T-cell (primary cell): ENCODE data around the gene DEAF1. TPM values are rescaled to one million over a fixed set of nuclear protein-coding genes. Genes with fewer than 3 reads are reported as not detected.

Source experiments
- ATAC-seq, 4 experiments: fragments of 200-7000 bp in 3 of 4; fragments of 150-1000 bp in 1 of 4; cut with Tn5 transposase; replicated peaks in 1 of 4; 1 replicate in 3 of 4; 2 replicates in 1 of 4; pipeline ENCODE4 v1.10.0; 2021; ENCODE audit warnings: moderate library complexity in 3 of 4, mild to moderate bottlenecking in 2 of 4, moderate number of reproducible peaks in 1 of 4
- CTCF ChIA-PET, 2 donors: fragments of 300-600 bp; sonication (Branson Sonifier 250); formaldehyde crosslinking; loops; one replicate each; lab custom pipeline; 2022; ENCODE audit warnings: antibody characterized with exemption in 2 of 2; lab: Charles Lee
- POLR2A ChIA-PET, 2 donors: fragments of 300-600 bp; sonication (Branson Sonifier 250); formaldehyde crosslinking; loops; one replicate each; lab custom pipeline; 2022; ENCODE audit warnings: antibody characterized with exemption in 2 of 2; lab: Charles Lee
- DNase-seq, 35 experiments: peaks; one replicate each; pipeline versions ENCODE4 v3.0.0 to v3.0.0-alpha.2; 2013 to 2023
- H3K27ac ChIP-seq: one replicate; pipeline ENCODE4 v1.5.1; 2013; ENCODE audit warnings: low read length
- H3K27me3 ChIP-seq, 2 experiments: replicated peaks in 1 of 2; 1 replicate in 1 of 2; 2 replicates in 1 of 2; pipeline versions ENCODE4 v1.6.1 to v1.7.0; 2013; ENCODE audit warnings: low read length in 1 of 2, mixed read lengths in 1 of 2; ENCODE audit not compliant: control insufficient read depth in 2 of 2, insufficient read depth in 2 of 2; ENCODE audit errors: extremely low read depth in 1 of 2
- H3K36me3 ChIP-seq, 2 donors: 1 replicate in 1 of 2; 2 replicates in 1 of 2; pipeline versions ENCODE4 v1.6.1 to v1.7.0; 2013; ENCODE audit warnings: low read length in 1 of 2; ENCODE audit not compliant: control insufficient read depth in 2 of 2, insufficient read depth in 1 of 2; ENCODE audit errors: extremely low read depth in 1 of 2
- H3K4me1 ChIP-seq, 2 experiments: 1 replicate in 1 of 2; 2 replicates in 1 of 2; pipeline versions ENCODE4 v1.6.1 to v1.7.0; 2013; ENCODE audit warnings: low read length in 2 of 2, mixed read lengths in 1 of 2; ENCODE audit not compliant: insufficient read depth in 2 of 2, control insufficient read depth in 1 of 2; ENCODE audit errors: extremely low read depth in 1 of 2
- H3K4me3 ChIP-seq, 2 donors: 1 replicate in 1 of 2; 2 replicates in 1 of 2; pipeline versions ENCODE4 v1.5.1 to v1.7.0; 2013; ENCODE audit warnings: mild to moderate bottlenecking in 2 of 2, low read length in 1 of 2, moderate library complexity in 1 of 2; ENCODE audit not compliant: control insufficient read depth in 1 of 2; ENCODE audit errors: extremely low read depth in 1 of 2
- H3K9me3 ChIP-seq: 2 replicates; pipeline ENCODE4 v1.7.0; 2013
- H3K27ac Mint-ChIP-seq, 2 donors: one replicate each; pipeline ENCODE4 v1.8.0; 2020 to 2021; ENCODE audit warnings: mild to moderate bottlenecking in 2 of 2, mixed read lengths in 2 of 2
- H3K27me3 Mint-ChIP-seq, 2 donors: one replicate each; pipeline ENCODE4 v1.8.0; 2021 to 2022; ENCODE audit warnings: mixed read lengths in 2 of 2
- H3K36me3 Mint-ChIP-seq: one replicate; pipeline ENCODE4 v1.8.0; 2021; ENCODE audit warnings: mixed read lengths
- H3K4me1 Mint-ChIP-seq, 3 donors: one replicate each; pipeline ENCODE4 v1.8.0; 2020 to 2022; ENCODE audit warnings: mixed read lengths in 3 of 3, mild to moderate bottlenecking in 1 of 3
- H3K4me3 Mint-ChIP-seq, 3 donors: one replicate each; pipeline ENCODE4 v1.8.0; 2020 to 2022; ENCODE audit warnings: mild to moderate bottlenecking in 3 of 3, mixed read lengths in 3 of 3, moderate library complexity in 3 of 3
- H3K9me3 Mint-ChIP-seq, 3 donors: one replicate each; pipeline ENCODE4 v1.8.0; 2020 to 2022; ENCODE audit warnings: mixed read lengths in 3 of 3
- WGBS: methylation state at CpG from one replicate; pipeline ENCODE4 v1.1.5; 2013; ENCODE audit warnings: missing lambda C conversion rate; ENCODE audit not compliant: insufficient coverage; 5-methylcytosine and 5-hydroxymethylcytosine counted together
- total RNA-seq, 35 experiments: library from RNA in 6 of 35; stranded (reverse) in 6 of 35; fragments of 120-200 nt in 1 of 35; gene quantifications; one replicate each; pipeline versions ENCODE4 v1.2.1 to v1.2.4 and lab custom pipeline; 2013 to 2026

Gene DEAF1
- total RNA-seq, 5 donors from 2014 or later (not counting 1 experiment from before 2014, with no cell fraction given) = 55.8 to 121 (median 57.3) TPM

DNA sequence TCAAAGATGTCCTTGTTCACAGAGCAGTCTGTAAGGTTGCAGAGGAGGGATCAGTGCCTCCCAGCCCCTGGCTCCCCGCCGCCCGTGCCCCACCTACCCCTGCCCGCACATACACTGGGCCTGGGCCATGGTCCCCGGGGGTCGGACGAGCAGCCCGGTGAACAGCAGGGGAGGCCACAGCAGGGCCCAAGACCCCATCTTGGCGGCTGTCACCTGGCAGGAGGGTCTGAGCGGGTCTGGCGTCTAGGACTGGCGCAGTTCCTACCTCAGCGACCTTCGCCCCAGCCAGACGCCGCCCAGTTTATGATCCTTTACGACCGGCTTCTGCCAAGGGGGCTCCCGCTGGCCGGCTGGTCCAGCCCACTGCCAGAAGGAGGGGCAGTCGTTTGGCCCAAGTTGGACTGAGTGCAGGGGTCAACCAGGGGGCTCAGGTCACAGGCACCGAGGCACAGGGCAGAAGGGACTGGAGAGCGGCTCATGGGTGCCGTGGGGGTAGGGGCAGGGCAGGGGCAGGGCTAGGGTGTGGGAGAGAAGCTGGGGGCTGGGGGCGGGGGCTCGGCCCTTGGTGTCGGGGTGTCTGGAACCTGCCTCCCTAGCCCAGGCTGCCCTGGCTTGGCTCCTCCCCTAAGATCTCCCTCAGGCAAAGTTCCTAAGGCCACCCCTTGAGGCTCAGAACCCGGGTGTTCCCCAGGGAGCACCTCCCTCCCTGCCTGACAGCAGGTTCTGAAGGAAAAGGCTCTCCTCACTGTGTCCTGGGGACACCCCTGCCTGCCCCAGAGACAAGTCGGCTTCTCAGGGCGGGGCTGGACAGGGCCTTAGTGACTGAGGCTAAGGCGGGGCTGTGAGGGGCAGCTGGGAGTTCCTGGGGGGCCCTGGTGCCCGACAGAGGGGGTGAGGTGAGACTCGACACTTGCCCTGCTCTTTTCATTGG, 70.1 kb downstream of the DEAF1 start, which contains the start of gene CDHR5:
Gene CDHR5, minus strand, starts transcription at position 251 of the 931 bp plus-strand sequence. Its CDS starts 53 bp downstream, at position 198.
- Mint-ChIP-seq H3K9me3 (no peaks in the 10 kb centered on the region), H3K4me3 (no peak within 1 kb of the TSS), H3K36me3 (no peaks in the 10 kb centered on the region), H3K4me1 (peaks cover 19 to 21% (median 20%) of the 10 kb centered on the region in 3 donors), H3K27ac (no peak within 1 kb of the TSS), H3K27me3 (peaks cover 22 to 33% of the 10 kb centered on the region in 2 donors)
- H3K27me3 ChIP-seq = peaks cover 0 to 64% of the 10 kb centered on the region in 2 experiments
- no peak for DNase-seq
- no peak for ATAC-seq
- H3K4me1 ChIP-seq = peaks cover 6 to 20% of the 10 kb centered on the region in 2 experiments
- H3K36me3 ChIP-seq = no peaks in the 10 kb centered on the region
- H3K27ac ChIP-seq = no peak within 1 kb of the TSS
- H3K4me3 ChIP-seq = no peak within 1 kb of the TSS
- H3K9me3 ChIP-seq = no peaks in the 10 kb centered on the region
- WGBS = 93% methylated on average over 27 of the region's 33 CpGs
- CTCF ChIA-PET = no interaction called here
- POLR2A ChIA-PET = no interaction called here

GRCh38 chr11:623999-624704, 70.9 kb downstream of the DEAF1 start:
- ATAC-seq (no peak), DNase-seq (no peak)
- Mint-ChIP-seq H3K4me1 (peaks cover 14 to 16% (median 14%) of the 10 kb centered on the region in 3 donors), H3K27me3 (peaks cover 18 to 28% of the 10 kb centered on the region in 2 donors), H3K4me3 (no peak overlapping the region), H3K36me3 (no peaks in the 10 kb centered on the region), H3K9me3 (no peaks in the 10 kb centered on the region), H3K27ac (no peak overlapping the region)
- Histone ChIP-seq H3K4me1 (peaks cover 4 to 18% of the 10 kb centered on the region in 2 experiments), H3K4me3 (no peak overlapping the region), H3K9me3 (no peaks in the 10 kb centered on the region), H3K36me3 (no peaks in the 10 kb centered on the region), H3K27me3 (peaks cover 0 to 61% of the 10 kb centered on the region in 2 experiments), H3K27ac (no peak overlapping the region)
- CTCF ChIA-PET = no interaction called here
- POLR2A ChIA-PET = no interaction called here
- 88% methylated on average over 25 of the region's 25 CpGs for WGBS

- Histone ChIP-seq H3K27me3 (peaks cover 0 to 59% of the 10 kb centered on the region in 2 experiments), H3K9me3 (no peaks in the 10 kb centered on the region), H3K27ac (no peak overlapping the region), H3K36me3 (no peaks in the 10 kb centered on the region), H3K4me3 (no peak overlapping the region), H3K4me1 (peaks cover 1 to 10% of the 10 kb centered on the region in 2 experiments)
- ATAC-seq (no peak), DNase-seq (no peak)
- Mint-ChIP-seq H3K36me3 (no peaks in the 10 kb centered on the region), H3K27me3 (peaks cover 13 to 21% of the 10 kb centered on the region in 2 donors), H3K9me3 (no peaks in the 10 kb centered on the region), H3K4me3 (no peak overlapping the region), H3K27ac (no peak overlapping the region), H3K4me1 (peaks cover 6 to 8% (median 7%) of the 10 kb centered on the region in 3 donors)
- POLR2A ChIA-PET = no interaction called here
- CTCF ChIA-PET = interaction anchor here in 1 of 2 donors (0.6 kb wide), 1 partner anchor 117 kb away, joined by 3 read pairs; no protein-coding TSS in a partner anchor
- WGBS = 88% methylated on average over 7 of the region's 15 CpGs
Observed at GRCh38 chr11:623349-623869, 71.6 kb downstream of the DEAF1 start.

- Histone ChIP-seq H3K4me1 (peaks cover 0 to 10% of the 10 kb centered on the region in 2 experiments), H3K9me3 (no peaks in the 10 kb centered on the region), H3K27ac (no peak overlapping the region), H3K4me3 (no peak overlapping the region), H3K36me3 (no peaks in the 10 kb centered on the region), H3K27me3 (peaks cover 0 to 48% of the 10 kb centered on the region in 2 experiments)
- no peak overlapping the region for H3K4me3 Mint-ChIP-seq
- no peak overlapping the region for H3K27ac Mint-ChIP-seq
- ChIA-PET POLR2A (no interaction called here), CTCF (no interaction called here)
- DNase-seq = no peak
- H3K36me3 Mint-ChIP-seq = no peaks in the 10 kb centered on the region
- no peaks in the 10 kb centered on the region for H3K9me3 Mint-ChIP-seq
- no peak for ATAC-seq
- no peaks in the 10 kb centered on the region for H3K4me1 Mint-ChIP-seq
- WGBS = 80% methylated on average over 27 of the region's 27 CpGs
- H3K27me3 Mint-ChIP-seq = peaks cover 4 to 11% of the 10 kb centered on the region in 2 donors
Observed at GRCh38 chr11:621838-622237, 73.2 kb downstream of the DEAF1 start.

GRCh38 chr11:620935-621814, 73.8 kb downstream of the DEAF1 start:
- 83% methylated on average over 39 of the region's 45 CpGs for WGBS
- ChIA-PET POLR2A (no interaction called here), CTCF (no interaction called here)

More at GRCh38 chr11:620935-621814, 73.8 kb downstream of the DEAF1 start:
- Histone ChIP-seq H3K4me3 (no peak overlapping the region), H3K36me3 (no peaks in the 10 kb centered on the region), H3K9me3 (no peaks in the 10 kb centered on the region), H3K27me3 (peaks cover 0 to 42% of the 10 kb centered on the region in 2 experiments), H3K4me1 (peaks cover 0 to 11% of the 10 kb centered on the region in 2 experiments), H3K27ac (no peak overlapping the region)
- H3K4me3 Mint-ChIP-seq = no peak overlapping the region
- no peak for DNase-seq
- H3K4me1 Mint-ChIP-seq = peaks cover 1 to 6% (median 5%) of the 10 kb centered on the region in 3 donors
- no peak overlapping the region for H3K27ac Mint-ChIP-seq
- no peaks in the 10 kb centered on the region for H3K36me3 Mint-ChIP-seq
- no peaks in the 10 kb centered on the region for H3K9me3 Mint-ChIP-seq
- no peak for ATAC-seq
- H3K27me3 Mint-ChIP-seq = peaks cover 4 to 10% of the 10 kb centered on the region in 2 donors
